ENCODE data around the gene ZNF625.

GRCh38 chr19:12155324-12155860 lies 1.1 kb downstream of the ZNF625 start:
- TF ChIP-seq POLR2A (IDR thresholded peaks at IDR 0.05) (no peak), CTCF (IDR thresholded peaks at IDR 0.05) (no peak)

Data from transverse colon (tissue), 3 donors.